Panc1 (cell line): ENCODE measurements around the gene PAPOLG. TPM values are rescaled to one million over a fixed set of nuclear protein-coding genes. Genes with fewer than 3 reads are reported as not detected.

Experiments
- ATAC-seq: fragments of 200-7000 bp; cut with Tn5 transposase; 2 replicates; pipeline ENCODE4 v1.9.1; 2020; ENCODE audit warnings: mild to moderate bottlenecking, moderate library complexity
- BruUV-seq: library from RNA; stranded (reverse); fragments of 400-500 nt; replicated peaks from 2 replicates; lab custom pipeline; 2021; lab: Mats Ljungman, UMichigan
- CTCF ChIA-PET: fragments of 300-600 bp; sonication (Branson Sonifier 250); formaldehyde crosslinking; loops from one replicate; lab custom pipeline; 2022; ENCODE audit warnings: antibody characterized with exemption; lab: Charles Lee
- POLR2A ChIA-PET: fragments of 300-600 bp; sonication (Branson Sonifier 250); formaldehyde crosslinking; loops from one replicate; lab custom pipeline; 2022; ENCODE audit warnings: antibody characterized with exemption; lab: Charles Lee
- DNase-seq: peaks from one replicate; pipeline ENCODE4 v3.0.0-alpha.2; 2010; ENCODE audit warnings: low read depth, low spot score
- H3K27ac ChIP-seq: 2 replicates; pipeline ENCODE4 v1.5.1; 2011; ENCODE audit warnings: mild to moderate bottlenecking, low read length, inconsistent platforms
- H3K27me3 ChIP-seq: fragments of 200-500 bp; sonication (Bioruptor generic); 2 replicates; pipeline ENCODE4 v1.6.0; 2014; ENCODE audit warnings: low read length, inconsistent platforms; ENCODE audit not compliant: control insufficient read depth, insufficient read depth
- H3K36me3 ChIP-seq: fragments of 200-500 bp; sonication (Bioruptor generic); 2 replicates; pipeline ENCODE4 v1.5.1; 2014; ENCODE audit warnings: inconsistent platforms, mild to moderate bottlenecking, low read length, moderate library complexity; ENCODE audit not compliant: control insufficient read depth, insufficient read depth
- H3K4me1 ChIP-seq: 2 replicates; pipeline ENCODE4 v1.5.1; 2011; ENCODE audit warnings: inconsistent platforms, mild to moderate bottlenecking, low read length, moderate library complexity; ENCODE audit not compliant: control insufficient read depth, insufficient read depth
- H3K4me3 ChIP-seq, 2 experiments: 2 replicates each; pipeline ENCODE4 v1.5.1; 2011 to 2012; ENCODE audit warnings: low read depth in 2 of 2, low read length in 2 of 2, mild to moderate bottlenecking in 2 of 2, inconsistent platforms in 1 of 2, moderate library complexity in 1 of 2
- H3K9me3 ChIP-seq: fragments of 200-500 bp; sonication (Bioruptor generic); 2 replicates; pipeline ENCODE4 v1.5.1; 2014; ENCODE audit warnings: low read depth, mild to moderate bottlenecking, inconsistent platforms, low read length, moderate library complexity; ENCODE audit not compliant: control insufficient read depth, insufficient read depth
- POLR2AphosphoS5 ChIP-seq: IDR thresholded peaks from 2 replicates; pipeline ENCODE4 v1.6.1; 2012; ENCODE audit warnings: mild to moderate bottlenecking, low read depth, low read length, moderate library complexity
- REST ChIP-seq, 2 experiments: IDR thresholded peaks; 2 replicates each; pipeline ENCODE4 v1.6.1; 2011 to 2012; ENCODE audit warnings: low read depth in 2 of 2, control low read depth in 1 of 2, low read length in 1 of 2, mild to moderate bottlenecking in 1 of 2, moderate library complexity in 1 of 2; ENCODE audit not compliant: insufficient read depth in 1 of 2
- SIN3A ChIP-seq: IDR thresholded peaks from 2 replicates; pipeline ENCODE4 v1.6.1; 2012; ENCODE audit warnings: low read depth, mild to moderate bottlenecking, low read length, moderate library complexity, borderline replicate concordance; ENCODE audit not compliant: insufficient read depth
- TCF7L2 ChIP-seq: IDR thresholded peaks from 2 replicates; pipeline ENCODE4 v1.6.1; 2011; ENCODE audit warnings: mild to moderate bottlenecking, low read depth, low read length, inconsistent platforms
- in situ Hi-C: cut with HindIII; loops from 2 replicates; pipeline ENCODE4 v1.10.0; 2016; ENCODE audit warnings: low sequenced_read_pairs, low pct_unique_long_range_greater_than_20kb
- intact Hi-C: fragments of 100-400 bp; cut with micrococcal nuclease; formaldehyde crosslinking; loops from one replicate; pipeline ENCODE4 v1.10.0; 2022; ENCODE audit not compliant: unreplicated experiment
- total RNA-seq: library from RNA; stranded (reverse); gene quantifications from one replicate; pipeline ENCODE4 v1.2.1, GENCODE V29; 2021; ENCODE audit not compliant: unreplicated experiment
- TF ChIP-seq, protein P1 (sequence below): fragments of 450-650 bp; IDR thresholded peaks from 2 replicates; pipeline ENCODE4 v1.5.1; 2017; ENCODE audit warnings: mild to moderate bottlenecking

Gene PAPOLG
- total RNA-seq, 1 experiment from 2014 or later: 10.9 TPM

DNA sequence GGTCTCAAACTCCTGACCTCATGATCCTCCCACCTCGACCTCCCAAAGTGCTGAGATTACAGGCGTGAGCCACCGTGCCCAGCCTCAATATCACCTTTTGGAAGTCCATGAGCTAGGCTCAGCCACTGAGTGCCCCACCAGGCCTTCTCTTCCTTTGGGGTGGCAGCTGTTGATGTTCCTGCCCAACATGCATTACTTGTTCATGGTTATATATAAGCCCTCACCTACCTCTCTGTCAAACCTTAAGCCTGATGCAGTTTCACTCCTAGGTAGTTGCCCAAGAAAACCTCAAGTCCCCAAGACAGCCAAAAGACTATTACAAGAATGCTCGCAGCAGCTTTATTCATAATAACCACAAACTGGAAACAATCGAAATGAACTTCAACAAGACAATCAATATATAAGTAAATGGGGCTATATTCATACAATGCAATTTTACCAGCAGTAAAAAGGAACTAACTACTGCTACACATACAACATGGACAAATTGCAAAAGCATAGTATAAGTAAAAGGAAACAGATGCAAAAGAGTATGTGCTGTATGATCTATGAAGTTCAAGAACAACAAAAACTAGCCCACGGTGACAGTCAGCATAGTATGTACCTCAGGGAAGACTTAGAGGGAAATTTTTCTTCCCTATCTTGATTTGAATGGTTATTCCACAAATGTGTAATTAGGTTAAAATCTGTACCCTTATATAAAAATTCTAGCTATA lies 65.7 kb downstream of the PAPOLG start:
- Histone ChIP-seq H3K36me3 (no peaks in the 10 kb centered on the region), H3K27ac (no peak overlapping the region), H3K9me3 (no peaks in the 10 kb centered on the region), H3K4me3 (no peak overlapping the region), H3K4me1 (no peaks in the 10 kb centered on the region), H3K27me3 (no peaks in the 10 kb centered on the region)
- ATAC-seq (no peak), DNase-seq (no peak)
- in situ Hi-C loops: no loop called here
- CTCF ChIA-PET: no interaction called here
- no peak for TF ChIP-seq TCF7L2
- TF ChIP-seq, protein P1, sequence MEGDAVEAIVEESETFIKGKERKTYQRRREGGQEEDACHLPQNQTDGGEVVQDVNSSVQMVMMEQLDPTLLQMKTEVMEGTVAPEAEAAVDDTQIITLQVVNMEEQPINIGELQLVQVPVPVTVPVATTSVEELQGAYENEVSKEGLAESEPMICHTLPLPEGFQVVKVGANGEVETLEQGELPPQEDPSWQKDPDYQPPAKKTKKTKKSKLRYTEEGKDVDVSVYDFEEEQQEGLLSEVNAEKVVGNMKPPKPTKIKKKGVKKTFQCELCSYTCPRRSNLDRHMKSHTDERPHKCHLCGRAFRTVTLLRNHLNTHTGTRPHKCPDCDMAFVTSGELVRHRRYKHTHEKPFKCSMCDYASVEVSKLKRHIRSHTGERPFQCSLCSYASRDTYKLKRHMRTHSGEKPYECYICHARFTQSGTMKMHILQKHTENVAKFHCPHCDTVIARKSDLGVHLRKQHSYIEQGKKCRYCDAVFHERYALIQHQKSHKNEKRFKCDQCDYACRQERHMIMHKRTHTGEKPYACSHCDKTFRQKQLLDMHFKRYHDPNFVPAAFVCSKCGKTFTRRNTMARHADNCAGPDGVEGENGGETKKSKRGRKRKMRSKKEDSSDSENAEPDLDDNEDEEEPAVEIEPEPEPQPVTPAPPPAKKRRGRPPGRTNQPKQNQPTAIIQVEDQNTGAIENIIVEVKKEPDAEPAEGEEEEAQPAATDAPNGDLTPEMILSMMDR: no peak
- no peak for TF ChIP-seq POLR2AphosphoS5
- no peak for TF ChIP-seq REST (IDR thresholded peaks at IDR 0.05; ENCODE audit: insufficient read depth in 1 of 2, low read depth in 2 of 2, low read length in 1 of 2)
- no peak for TF ChIP-seq SIN3A
- BruUV-seq: no TSS peak
- intact Hi-C loops: no loop called here
- POLR2A ChIA-PET: no interaction called here

DNA sequence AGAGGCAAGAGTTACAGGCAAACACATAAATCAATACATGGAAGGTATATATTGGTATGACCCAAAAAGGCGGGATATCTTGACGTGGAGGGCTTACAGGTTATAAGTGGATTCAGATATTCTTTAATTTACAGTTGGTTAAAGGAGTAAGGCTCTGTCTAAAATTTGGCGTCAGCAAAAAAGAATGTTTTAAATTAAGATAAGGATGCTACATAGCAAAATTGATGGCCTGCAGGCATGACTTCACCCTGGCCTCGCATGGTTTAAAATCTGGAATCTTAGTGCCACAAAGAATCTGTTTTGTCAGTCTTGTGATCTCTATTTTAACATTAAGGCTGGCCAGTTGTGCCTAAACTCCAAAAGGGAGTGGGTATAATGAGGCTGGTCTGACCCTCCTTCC lies 66.9 kb downstream of the PAPOLG start:
- no peaks in the 10 kb centered on the region for H3K36me3 ChIP-seq
- H3K4me1 ChIP-seq: no peaks in the 10 kb centered on the region
- no peak overlapping the region for H3K4me3 ChIP-seq
- no TSS peak for BruUV-seq
- H3K9me3 ChIP-seq: no peaks in the 10 kb centered on the region
- ChIA-PET POLR2A (no interaction called here), CTCF (no interaction called here)
- DNase-seq (no peak), ATAC-seq (no peak)
- no peak overlapping the region for H3K27ac ChIP-seq
- H3K27me3 ChIP-seq: no peaks in the 10 kb centered on the region
- intact Hi-C loops (no loop called here), in situ Hi-C loops (no loop called here)
- TF ChIP-seq, protein P1: no peak
- no peak for TF ChIP-seq POLR2AphosphoS5
- TF ChIP-seq SIN3A: no peak
- TF ChIP-seq REST (IDR thresholded peaks at IDR 0.05; ENCODE audit: insufficient read depth in 1 of 2, low read depth in 2 of 2, low read length in 1 of 2): no peak
- TF ChIP-seq TCF7L2: no peak
